Measurements from ENCODE around the gene HSPB7.
"Not testable (repeated sequence)": the region's sequence is repeated elsewhere in the genome, so short reads cannot be mapped to it uniquely, and the experiment has no call there.

The HSPB7 gene

DNA sequence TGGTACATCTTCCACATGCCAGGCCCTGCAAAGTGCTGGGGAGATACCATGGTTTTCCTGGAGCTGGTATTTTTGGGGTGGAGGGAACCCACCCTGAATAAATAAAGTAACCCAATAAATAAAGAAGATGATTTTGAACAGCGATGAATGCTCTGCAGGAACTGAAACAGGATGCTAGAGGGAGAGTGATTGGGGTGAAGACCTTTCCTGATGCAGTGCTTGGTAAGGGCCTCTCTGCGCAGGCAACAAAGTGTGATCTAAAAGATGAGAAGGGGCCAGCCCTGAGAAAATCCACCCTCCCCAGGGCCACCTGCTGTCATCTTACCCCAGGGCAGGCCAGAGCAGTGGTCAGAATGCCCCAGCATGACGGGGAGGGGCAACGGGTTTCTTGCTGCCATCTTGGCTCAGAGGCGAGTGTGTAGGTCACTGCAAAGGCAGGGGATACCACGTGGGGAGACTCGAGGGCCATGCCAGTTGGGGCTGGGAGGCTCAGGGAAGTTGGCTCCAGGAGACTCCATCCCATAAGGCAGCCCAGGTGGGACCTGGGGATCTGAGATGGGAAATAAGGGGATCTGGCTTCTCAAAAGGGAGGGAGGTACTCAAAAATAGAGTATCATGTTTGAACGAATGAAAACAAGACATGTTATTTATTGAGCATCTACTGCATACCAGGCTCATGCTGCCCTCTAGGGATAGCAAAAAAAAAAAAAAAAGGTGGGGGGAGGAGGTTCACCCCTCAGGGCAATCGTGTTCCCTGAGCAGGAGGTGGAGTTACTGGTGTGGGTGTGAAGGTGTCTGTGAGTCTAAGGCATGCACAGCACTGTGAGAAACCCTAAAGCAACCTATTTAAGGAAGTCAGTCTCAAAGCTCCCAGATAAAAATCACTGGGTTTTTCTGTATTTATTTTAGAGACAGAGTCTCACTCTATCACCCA is 11.0 kb downstream of the HSPB7 start:
- DNase-seq (ENCODE audit: low read depth) = peak; percentile 22

DNA sequence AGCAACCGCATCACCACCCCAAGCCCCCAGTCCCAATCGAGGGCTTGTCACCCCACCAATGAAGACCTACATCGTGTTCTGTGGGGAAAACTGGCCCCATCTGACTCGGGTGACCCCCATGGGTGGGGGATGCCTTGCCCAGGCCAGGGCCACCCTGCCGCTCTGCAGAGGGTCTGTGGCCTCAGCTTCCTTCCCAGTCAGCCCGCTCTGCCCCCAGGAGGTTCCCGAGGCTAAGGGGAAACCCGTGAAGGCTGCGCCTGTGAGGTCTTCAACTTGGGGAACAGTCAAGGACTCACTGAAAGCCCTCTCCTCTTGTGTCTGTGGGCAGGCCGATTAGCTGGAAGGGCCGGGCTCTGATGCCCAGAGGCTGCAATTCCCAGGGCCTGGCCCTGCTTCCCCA is 11.8 kb downstream of the HSPB7 start:
- DNase-seq (ENCODE audit: low read depth) = no peak

DNA sequence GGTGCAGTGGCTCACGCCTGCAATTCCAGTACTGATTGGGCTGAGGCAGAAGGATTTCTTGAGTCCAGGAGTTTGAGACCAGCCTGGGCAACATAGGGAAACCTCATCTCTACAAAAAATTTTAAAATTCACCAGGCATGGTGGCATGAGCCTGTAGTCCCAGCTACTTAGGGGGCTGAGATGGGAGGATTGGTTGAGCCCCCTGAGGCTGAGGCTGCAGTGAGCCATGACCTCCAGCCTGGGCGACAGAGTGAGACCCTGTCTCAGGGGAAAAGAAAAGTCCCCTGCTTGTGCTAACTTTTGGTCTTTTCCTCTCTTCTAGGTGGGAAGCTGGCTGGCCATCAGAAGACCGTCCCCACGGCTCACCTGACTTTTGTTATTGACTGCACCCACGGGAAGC is 12.2 kb downstream of the HSPB7 start:
- DNase-seq (ENCODE audit: low read depth) = no peak

DNA sequence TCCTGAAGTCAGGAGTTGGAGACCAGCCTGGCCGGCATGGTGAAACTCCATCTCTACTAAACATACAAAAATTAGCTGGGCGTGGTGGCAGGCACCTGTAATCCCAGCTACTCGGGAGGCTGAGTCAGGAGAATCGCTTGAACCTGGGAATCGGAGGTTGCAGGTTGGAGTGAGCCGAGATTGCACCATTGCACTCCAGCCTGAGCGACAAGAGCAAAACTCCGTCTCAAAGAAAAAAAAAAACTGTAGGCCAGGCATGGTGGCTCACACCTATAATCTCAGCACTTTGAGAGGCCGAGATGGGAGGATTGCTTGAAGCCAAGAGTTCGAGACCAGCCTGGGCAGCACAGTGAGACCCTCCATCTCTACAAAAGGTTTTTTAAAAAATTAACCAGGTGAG is 16.6 kb downstream of the HSPB7 start:
- DNase-seq (ENCODE audit: low read depth) = not testable (repeated sequence)

DNA sequence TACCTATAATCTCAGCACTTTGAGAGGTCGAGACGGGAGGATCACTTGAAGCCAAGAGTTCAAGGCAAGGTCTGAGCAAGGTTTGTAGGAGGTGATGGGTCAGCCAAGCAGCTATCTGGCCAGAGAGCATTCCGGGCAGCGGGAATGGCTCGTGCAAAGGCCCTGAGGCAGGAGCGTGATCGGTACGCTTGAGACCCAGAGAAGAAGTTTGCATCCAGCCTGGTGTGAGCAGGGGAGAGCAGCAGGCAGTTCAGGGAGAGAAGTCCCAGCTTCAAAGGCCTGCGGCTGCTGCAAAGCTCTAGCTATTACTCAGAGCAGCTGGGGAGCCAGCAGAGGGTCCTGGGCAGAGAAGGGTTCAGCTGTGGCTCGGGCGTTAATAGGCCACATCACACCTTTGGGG is 18.9 kb downstream of the HSPB7 start:
- no peak for DNase-seq (ENCODE audit: low read depth)

DNA sequence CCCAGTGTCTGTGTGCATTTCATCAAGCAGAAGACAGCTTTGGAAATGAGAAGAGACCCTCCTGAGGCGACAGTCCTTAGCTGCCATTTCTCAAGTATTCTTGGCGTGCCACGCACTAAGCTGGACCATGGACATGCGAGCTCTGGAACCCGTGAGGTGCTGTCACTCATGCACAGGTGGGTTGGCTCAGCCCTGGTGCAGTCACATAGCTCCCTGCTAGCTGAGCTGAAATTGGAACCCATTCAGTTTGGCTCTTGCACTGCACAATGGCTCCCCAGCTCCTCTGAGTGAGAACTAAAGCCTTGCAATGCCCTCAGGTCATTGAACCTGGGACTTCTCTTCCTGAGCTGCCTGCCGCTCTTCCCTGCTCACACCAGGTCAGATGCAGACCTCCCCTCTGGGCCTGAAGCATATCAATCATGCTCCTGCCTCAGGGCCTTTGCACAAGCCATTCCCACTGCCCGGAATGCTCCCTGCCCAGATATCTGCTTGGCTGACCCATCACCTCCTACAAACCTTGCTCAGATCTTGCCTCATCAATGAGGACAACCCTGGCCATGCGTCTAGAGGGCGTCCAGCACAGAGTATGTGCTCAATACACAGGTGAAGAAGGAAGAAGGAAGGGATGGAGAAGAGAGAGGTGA is 20.1 kb downstream of the HSPB7 start:
- no peak for DNase-seq (ENCODE audit: low read depth)

DNA sequence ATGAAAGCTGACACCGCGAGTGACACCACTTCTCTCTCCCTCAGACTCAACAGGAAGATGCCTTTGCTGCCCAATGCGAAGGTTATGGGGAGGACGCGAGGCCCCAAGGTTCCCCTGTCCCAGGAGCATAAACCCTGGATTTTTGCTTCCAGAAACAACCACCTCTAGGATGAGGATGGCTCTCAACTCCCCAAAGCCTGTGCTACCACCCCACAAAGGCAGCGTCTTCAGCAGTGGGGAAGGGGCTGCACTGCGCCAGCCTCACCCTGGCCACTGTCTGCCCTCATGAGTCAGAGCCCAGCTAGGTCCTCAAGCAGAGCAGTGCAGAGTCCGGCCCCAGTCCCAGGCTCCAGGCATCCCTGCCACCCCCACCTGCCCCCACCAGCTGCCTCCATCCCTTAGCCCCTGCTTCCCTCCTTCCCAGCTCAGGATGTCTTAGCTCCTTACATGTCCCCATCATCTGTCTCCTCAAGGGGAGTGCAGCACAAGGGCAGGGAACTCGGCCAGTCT is 20.7 kb downstream of the HSPB7 start:
- DNase-seq (ENCODE audit: low read depth) = no peak

DNA sequence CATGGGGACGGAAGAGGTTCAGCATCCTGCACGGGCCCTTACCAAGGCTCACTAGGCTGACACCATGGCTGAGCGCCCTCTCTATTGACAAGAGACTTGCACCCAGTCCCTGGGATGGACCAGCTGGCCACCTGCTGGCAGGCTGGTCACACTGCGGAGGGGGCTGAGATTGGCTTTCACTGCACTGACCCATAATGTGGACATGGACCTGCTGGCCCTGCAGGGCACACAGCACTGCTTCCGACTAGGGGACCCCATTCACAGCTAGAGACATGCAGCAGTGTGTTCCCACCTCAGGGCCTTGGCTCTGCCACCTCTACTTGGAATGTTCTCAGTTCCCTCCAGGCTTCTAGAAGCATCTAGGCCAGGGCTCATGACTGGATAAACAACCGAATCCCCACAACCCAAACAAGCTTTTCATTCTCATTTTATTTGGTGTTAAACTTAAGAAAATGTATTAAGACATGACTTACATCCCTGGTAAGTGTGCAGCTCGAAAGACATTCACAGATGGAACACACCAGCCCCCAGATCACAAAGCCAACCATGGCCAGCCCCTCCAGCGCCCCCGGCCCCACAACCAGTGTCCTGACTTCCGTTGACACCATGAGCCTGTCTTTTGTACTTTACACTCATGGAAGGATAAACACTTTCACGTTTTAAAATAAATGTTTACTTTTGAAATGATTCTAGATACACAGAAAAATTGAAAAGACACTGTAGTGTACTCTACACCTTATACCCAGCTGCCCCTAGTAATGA is 23.1 kb downstream of the HSPB7 start:
- peak; percentile 35 for DNase-seq (ENCODE audit: low read depth)

DNA sequence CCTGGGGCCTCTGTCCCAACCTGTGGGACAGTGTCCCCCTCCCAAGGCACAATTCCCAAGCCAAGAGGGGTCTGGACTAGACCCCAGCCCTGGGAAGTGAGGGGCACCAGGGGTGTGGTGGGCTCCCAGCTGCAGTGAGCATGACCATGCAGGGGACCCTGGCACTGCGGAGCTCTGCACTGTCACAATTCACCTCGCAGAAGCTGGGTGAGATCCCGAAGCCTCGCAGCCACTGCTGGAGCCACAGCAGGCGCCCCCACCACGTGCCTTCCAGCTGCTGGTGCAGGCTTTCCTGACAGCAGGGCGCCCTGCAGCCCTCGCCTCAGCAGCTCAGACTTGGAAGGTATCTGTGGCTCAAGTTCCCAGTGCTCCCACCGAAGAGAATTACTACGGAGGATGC is 23.8 kb downstream of the HSPB7 start:
- no peak for DNase-seq (ENCODE audit: low read depth)

DNA sequence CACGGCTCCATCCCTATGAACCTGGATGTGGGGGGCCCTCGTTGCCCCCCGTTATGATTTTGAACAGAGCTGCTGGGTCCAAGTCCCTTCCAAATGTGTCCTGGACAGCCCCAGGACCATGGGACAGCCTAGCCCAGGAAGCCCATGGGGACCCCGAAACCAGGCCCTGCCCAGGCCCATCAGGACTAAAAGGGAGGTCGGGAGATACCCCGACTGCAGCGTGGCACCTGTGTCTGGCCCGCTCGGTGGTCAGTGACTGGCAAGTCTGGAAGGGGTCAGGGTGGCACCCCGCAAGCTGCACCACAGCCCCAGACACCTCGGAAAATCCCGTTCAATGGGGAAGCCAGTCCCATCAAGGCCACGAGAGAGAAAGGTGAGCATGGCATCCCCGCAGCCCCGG is 24.2 kb downstream of the HSPB7 start:
- DNase-seq (ENCODE audit: low read depth) = no peak

DNA sequence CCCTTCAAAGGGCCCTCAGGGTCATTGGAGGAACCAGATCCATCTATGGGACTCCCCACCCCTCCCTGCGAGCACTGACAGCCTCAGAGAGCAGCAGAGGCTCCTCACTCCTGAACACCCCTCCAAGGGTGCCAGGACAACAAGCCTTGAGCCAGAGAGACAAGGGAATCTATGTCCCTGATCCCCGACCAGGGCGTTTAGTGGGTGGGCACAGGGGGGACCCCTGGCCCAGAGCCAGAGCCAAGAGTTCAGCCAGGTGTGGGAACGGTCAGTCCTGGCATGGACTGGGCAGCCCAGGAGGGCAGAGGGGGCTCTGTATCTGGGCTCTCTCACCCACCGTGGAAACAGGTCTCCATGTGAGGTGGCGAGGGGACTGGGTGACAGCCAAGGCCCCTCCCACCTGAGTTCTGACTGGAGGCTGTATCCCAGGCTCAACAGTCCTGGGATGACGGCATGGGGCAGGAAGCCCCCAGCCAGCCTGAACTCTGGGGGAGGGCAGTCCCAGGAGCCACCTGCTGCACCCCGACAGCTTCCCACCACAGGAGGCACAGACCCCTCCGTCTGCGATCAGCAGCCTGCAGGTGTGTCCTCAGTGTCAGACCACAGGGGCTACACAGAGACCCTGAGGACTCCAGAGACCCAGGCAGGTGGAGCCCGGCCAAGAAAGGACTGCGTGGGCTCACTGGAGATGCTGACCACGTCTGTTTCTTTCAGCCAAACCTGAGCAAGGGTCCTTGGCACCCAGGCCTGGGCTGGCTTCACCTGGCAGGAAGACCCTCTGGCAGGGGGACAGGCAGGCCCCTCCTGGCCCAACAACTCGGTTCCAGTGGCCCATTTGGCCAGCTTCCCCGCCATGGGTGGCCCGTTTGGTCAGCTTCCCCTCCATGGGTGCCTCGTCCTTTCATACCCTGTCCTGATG is 25.0 kb downstream of the HSPB7 start:
- no peak for DNase-seq (ENCODE audit: low read depth)

DNA sequence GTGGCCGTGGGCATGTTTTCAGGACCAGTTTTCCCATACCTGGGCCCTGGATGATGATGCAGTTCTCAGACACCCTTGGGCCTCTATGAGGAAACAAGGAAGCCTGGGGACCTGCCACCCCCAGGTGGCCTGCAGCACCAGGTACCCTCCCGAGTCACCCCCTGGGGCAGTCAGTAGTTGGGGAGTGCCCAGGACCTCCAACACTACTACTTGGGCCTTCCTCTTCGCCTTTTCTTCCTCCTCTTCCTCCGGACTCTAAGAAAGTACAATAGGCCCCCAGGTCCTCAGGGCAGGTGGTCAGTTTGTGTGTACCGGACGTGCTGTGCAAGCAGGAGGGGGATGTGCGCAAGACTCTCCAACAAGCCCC is 25.7 kb downstream of the HSPB7 start:
- no peak for DNase-seq (ENCODE audit: low read depth)

DNA sequence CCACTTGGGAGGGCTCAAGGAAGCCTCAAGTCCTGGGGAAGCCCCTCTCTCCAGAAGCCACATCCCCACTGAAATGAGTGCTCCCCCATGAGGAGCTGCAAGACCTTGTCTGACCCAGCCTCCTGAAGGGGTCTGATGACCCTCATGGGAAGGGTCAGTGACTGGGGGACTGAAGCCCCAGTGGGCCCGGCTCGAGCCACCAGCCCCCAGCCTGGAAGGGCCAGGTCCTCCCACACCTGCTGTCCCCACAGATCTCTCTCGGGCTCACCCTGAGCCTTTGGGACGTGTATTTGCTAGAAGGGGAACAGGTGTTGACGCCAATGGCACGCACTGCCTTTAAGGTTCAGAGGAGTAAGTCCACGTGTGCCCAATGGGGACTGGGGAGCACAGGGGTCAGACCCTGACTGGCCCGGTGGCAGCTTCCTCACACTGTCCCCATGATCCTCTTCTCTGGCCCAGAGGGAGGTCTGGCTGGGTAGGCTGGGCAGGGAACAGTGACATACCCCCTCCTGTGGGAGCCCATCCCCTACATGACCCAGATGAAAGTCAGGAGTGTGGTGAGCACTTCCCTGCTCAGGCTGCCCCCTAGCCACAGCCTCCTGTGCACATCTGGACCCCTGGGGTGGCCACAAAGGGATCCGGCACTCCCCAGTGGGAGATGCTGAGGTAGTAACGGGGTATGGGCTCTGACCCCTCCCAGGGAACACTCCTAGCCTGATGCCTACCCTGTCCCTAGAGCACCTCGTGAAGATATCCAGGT is 26.2 kb downstream of the HSPB7 start:
- DNase-seq (ENCODE audit: low read depth) = no peak

DNA sequence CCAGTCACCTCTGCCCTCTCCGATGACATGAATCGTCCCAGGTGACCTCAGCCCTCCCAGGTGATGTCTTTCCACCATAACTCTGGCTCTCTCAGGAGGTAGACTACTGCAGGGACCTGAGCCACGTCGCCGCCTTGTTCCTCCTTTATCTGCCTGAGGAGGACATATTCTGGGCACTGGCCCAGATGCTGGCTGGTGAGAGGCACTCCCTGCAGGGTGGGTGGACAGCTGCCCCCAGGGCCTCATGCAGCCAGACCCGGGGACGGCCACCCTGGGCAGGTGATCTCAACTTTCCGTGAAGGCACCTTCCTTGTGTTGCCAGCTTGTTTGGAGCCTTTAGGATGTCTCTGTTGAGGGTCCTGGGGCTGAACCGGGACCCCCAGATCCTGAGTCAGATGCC is 28.1 kb downstream of the HSPB7 start:
- DNase-seq (ENCODE audit: low read depth) = no peak

DNA sequence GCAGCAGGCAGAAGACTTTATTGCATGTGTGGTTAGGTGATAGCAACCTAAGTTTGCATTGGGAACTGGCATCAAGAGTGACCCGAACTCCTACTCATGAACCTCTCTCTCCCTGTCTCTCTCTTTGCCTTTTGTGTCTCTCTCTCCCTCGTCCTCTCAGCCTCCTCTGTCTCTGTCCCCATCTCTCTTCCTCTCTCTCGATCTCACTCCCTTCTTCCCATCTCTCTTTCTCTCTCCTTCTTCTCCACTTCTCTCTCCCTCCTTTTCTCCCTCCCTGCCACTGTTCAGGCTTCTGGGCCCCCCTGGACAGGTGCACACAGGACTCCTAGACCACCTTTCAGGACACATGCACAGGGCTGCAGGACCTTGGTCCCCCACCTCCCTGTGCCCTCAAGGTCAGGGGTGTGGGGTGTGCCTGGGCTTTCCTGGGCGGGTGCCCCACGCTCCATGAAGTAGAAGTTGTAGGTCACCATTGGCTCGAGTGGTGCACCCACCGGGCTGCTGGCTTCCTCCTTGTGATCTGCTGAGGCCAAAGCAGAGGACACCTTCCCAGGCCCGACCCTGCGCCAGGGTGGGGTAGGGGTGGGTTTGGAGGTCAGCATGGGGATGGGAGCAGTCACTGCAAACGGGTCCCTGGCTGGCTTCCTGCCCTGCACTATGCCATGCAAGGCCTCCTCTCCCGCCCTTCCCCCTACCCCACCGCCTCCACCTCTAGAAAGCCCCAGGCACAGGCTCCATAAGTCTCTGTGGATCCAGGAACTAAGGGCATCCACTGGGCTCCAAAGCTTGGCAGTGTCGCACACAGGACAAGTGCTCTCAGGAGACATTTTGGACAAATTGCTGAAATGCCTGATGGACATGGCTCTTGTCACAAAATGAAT is 28.7 kb downstream of the HSPB7 start:
- no peak for DNase-seq (ENCODE audit: low read depth)

DNA sequence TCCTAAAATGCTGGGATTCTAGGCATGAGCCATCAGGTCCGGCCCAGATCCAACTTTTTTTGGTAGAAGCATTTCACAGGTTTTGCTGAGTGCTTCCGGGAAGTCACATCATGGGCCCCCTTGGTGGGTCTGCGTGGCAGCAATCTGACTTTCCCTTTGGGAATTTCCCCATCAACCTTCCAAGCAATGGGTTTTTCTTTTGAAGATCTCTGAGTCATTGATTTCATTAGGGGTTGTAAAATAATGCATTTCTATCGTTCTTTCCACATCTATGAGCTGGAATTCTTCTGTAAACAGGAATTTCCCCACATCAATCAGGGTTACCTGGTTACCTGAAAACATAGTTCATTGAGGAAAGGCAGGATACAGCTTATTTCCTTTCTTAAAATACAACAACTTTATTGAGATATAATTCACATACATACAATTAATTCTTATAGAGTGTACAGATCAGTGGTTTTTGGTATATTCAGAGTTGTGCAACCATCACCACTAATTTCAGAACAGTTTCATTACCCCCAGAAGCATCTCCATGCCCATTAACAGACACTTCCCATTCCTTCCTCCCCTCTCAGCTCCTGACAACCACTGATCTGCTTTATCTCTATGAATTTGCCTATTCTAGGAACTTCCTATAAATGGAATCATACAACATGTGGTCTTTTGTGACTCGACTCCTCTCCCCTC is 32.1 kb downstream of the HSPB7 start:
- no peak for DNase-seq (ENCODE audit: low read depth)

DNA sequence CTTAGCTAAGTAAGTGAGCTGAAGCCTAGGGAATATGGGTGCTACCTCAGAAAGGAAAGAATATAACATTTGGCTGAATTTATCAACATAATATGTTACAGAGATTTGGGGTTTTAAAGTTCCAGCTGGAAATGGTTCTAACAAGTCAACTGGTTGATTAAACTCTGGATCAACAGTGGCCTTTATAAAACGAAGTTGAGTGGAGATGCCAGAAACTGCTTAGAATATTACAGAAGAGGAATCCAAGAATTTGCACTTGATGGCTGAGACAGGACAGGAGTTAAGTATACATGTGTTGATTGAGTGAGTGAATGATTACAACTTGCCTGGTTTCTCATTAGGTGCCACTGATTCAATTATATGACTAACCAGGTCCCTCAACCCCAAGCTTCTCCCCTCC is 34.6 kb downstream of the HSPB7 start:
- no peak for DNase-seq (ENCODE audit: low read depth)

DNA sequence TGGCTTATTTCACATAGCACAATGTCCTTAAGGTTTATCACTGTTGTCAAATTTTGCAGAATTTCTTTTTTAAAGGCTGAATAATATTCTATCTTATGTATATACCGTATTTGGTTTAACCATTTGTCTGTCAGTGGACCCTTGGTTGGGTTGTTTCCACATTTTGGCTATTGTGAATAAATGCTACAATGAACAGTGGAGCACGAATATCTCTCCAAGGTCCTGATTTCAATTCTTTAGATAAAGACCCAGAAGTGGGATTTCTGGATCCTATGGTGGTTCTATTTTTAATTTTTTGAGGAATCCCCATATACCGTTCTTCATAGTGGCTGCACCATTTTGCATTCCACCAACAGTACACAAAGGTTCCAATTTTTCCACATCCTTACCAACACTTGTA is 36.2 kb downstream of the HSPB7 start:
- no peak for DNase-seq (ENCODE audit: low read depth)

DNA sequence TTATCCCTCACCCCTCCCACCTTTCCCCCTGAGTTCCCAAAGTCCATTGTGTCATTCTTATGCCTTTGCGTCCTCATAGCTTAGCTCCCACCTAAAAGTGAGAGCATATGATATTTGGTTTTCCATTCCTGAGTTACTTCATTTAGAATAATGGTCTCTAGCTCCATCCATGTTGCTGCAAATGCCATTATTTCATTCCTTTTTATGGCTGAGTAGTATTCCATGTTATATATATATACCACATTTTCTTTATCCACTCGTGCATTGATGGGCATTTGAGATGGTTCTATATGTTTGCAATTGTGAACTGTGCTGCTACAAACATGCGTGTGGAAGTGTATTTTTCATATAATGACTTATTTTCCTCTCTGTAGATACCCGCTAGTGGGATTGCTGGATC is 39.9 kb downstream of the HSPB7 start:
- DNase-seq (ENCODE audit: low read depth) = not testable (repeated sequence)
